WI38 (cell line): ENCODE measurements around the gene LCN15.

ENCODE experiments used
- H3K4me3 ChIP-seq: 2 replicates; pipeline ENCODE4 v1.5.1; 2011; ENCODE audit warnings: low read depth, mild to moderate bottlenecking, control low read depth, low read length
- CTCF ChIP-seq: IDR thresholded peaks from 2 replicates; pipeline ENCODE4 v1.5.1; 2012; ENCODE audit warnings: low read depth, mild to moderate bottlenecking, control low read depth, low read length

Gene LCN15

GRCh38 chr9:136720898-136721338 is 43.4 kb downstream of the LCN15 start:
- no peak for TF ChIP-seq CTCF
- H3K4me3 ChIP-seq, result no peak overlapping the region

- no peak for TF ChIP-seq CTCF
- H3K4me3 ChIP-seq, result no peak overlapping the region
Measured at GRCh38 chr9:136720251-136720897, 43.9 kb downstream of the LCN15 start.

GRCh38 chr9:136719195-136719880 is 45.0 kb downstream of the LCN15 start:
- H3K4me3 ChIP-seq, result no peak overlapping the region
- TF ChIP-seq CTCF, result no peak

GRCh38 chr9:136718345-136719194 is 45.7 kb downstream of the LCN15 start:
- no peak overlapping the region for H3K4me3 ChIP-seq
- no peak for TF ChIP-seq CTCF

GRCh38 chr9:136717399-136717798 is 46.9 kb downstream of the LCN15 start:
- no peak for TF ChIP-seq CTCF
- H3K4me3 ChIP-seq, result no peak overlapping the region

- H3K4me3 ChIP-seq, result no peak overlapping the region
Measured at GRCh38 chr9:136714893-136715274, 49.4 kb downstream of the LCN15 start.

More at GRCh38 chr9:136714893-136715274, 49.4 kb downstream of the LCN15 start:
- TF ChIP-seq CTCF, result no peak
